Limb (tissue), 2 donors: ENCODE measurements around the gene DNM3.

Source experiments
- DNase-seq, 2 donors: peaks; one replicate each; pipeline ENCODE4 v3.0.0-alpha.2; 2016; ENCODE audit errors: extremely low spot score in 2 of 2

Gene DNM3

DNA sequence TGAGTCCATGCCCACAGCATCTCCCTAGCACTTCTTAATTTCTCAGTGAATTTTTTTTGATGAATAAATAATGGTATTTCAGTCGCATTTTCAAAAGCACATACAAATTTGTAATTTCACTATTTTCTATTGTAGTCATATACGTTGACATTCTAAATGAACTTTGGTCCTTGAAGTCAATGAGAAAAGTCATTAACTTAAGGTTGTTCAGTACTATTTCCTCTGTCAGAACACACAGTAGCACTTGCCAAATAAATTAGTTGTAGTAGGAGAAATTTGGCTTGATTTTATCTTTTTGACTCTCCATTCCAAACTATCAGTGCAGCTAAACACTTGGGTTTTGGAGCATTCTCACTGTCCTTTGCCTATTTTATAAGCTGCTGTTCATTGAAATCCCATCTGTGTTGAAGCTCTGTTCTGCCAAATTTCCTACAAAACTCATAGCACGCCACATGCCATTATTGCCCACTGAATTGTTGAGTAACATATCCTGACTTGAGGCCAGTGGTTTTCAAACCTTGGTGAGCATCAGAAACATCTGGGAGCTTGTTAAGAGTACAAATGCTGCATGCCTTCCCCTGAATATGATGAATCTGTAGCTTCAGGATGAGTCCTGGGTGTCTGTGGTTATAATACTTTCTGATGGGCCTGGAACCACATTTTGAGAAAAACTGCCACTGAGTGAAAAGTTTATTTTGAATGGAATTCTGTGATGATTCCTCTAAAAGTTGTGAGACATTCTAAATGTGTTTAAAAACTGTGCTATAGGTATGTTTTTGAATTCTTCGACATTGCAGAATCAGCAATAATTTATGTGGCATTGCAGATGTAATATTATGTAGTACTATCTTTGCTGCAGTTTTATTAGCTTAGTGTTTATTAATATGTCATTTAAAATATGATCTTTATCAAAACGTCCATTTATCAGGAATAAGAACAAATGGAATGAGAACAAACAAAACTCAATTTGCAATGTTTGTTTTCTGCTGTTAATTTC is 78.9 kb downstream of the DNM3 start:
- DNase-seq: no peak

DNA sequence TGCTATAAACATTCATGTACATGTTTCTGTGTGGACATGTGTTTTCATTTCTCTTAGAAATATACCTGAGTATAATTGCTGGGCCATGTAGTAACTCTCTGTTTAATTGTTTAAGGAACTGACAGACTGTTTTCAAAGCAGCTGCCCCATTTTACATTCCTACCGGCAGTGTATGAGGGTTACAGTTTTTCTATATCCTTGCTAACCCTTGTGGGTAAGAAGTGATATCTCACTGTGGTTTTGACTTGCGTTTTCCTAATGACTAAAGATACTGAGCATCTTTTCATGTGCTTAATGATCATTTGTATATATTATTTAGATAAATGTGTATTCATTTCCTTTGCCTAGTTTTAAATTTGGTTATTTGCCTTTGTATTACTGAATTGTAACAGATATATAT is 81.7 kb downstream of the DNM3 start:
- DNase-seq: no peak

- no peak for DNase-seq
These were observed 87.8 kb downstream of the DNM3 start for GRCh38 chr1:171929121-171929520.

GRCh38 chr1:171931752-171932151 is 90.5 kb downstream of the DNM3 start:
- DNase-seq: no peak

- no peak for DNase-seq
These were observed 93.4 kb downstream of the DNM3 start for GRCh38 chr1:171934664-171935063.

DNA sequence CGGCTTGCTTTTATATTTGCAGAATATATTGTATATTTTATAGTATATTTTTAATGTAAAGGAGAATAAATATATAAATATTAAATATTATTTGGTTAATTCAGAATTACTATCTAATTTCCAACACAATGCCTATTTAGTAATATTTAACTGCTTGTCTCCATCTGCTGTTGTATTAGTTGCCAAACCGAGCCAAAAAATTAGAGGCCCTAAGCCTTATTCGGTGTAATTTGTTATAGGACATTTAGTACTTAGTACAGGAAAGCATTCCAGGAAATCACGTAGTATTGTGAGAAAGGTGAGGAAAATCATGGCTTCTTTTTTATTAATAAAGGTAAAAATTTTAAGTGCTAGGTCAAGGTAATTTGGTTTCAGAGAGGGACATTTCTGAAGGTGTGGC is 93.8 kb downstream of the DNM3 start:
- no peak for DNase-seq

GRCh38 chr1:171935664-171936063 is 94.4 kb downstream of the DNM3 start:
- DNase-seq: no peak

DNA sequence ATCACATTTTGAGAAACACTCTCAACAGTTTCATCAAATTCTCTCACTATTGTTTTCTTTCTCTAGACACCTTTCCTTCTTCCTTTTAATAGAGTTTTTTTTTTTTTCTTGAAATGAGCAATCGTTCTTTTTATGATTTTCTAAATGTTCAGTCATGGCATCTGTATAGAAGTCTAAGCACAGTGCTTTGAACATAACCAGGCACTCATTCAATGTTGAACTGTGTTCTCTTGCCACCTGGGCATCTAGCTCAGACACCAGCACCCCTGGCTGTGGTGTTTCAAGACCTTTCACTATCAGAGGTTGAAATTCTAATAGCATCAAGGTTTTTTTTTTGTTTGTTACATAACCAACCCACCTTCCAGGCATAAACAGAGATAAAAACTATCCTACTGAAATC is 96.6 kb downstream of the DNM3 start:
- no peak for DNase-seq

GRCh38 chr1:171939740-171940139 is 98.4 kb downstream of the DNM3 start:
- DNase-seq: no peak

DNA sequence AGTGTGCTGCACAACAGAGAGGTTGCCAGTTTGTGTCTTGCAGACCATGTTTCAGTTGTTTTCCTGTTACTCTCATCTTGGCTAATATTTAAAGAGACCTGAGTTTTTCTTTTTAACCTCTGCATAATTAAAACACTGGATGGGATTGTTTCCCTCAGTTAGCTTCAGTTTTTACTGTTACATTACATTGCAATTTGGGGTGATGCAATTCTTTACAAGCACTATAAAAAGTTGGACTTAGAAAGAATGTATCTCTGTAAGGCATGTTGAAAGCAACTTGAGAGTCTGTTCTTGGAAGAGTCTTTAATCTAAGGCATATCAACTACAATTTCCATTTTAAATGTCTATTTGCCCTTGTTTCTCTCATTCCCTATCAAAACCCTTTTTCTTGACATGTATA is 99.1 kb downstream of the DNM3 start:
- no peak for DNase-seq

DNA sequence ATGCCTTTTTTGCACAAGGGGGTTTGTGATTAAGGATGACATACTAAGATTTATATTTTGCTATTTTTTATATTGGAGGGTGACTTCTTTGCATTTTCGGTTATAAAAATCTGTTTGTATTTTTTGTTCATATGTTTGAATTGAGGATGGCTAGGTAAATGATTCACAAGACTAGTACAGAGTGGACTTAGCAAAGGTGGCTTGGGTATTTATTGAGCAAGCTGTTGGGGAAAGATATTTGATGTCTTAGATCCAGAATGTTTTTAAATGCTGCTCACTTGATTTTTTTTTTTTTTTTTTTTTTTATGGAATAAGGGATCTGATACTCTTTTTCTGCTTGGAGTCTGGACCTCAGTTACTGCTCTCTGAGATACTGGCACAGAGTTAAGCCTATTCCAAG is 100.6 kb downstream of the DNM3 start:
- no peak for DNase-seq

DNA sequence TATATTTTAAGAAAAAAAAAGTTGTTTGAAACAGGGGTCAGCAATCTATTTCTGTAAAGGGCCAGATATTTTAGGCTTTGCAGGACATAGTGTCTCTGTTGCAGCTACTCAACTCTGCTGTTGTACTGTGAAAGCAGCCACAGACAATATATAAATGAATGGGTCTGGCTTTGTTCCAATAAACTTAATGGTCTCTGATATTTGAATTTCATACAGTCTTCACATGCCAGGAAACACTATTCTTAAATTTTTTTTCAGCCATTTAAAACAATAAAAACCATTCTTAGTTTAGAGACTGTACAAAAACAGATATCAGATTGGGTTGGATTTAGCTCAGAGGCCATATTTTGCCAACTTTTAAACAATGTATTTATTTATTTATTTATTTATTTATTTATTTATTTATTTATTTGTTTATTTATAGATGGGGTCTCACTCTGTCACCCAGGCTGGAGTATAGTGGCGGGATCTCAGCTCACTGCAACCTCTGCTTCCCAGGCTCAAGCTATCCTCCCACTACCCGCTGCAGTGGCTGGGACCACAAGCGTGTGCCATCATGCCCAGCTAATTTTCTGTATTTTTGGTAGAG is 102.8 kb downstream of the DNM3 start:
- DNase-seq: no peak

DNA sequence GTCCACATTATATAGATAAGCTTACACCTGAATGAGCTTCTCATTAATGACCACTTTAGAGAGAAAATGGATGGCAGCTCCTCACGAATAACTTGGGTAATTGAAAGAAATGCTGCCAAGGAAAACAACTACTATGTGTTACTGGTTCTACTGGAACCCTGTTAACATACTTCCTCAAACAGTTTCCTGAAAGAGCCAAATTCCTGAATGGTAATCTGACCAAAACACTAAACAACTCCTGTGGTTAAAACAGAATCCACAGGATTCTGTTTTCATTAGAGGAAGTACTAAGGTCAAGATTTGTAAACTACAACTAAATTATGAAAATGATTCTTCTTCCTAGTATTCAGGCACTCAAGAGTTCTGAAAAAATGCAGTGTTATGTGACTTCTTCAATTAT is 107.2 kb downstream of the DNM3 start:
- no peak for DNase-seq

DNA sequence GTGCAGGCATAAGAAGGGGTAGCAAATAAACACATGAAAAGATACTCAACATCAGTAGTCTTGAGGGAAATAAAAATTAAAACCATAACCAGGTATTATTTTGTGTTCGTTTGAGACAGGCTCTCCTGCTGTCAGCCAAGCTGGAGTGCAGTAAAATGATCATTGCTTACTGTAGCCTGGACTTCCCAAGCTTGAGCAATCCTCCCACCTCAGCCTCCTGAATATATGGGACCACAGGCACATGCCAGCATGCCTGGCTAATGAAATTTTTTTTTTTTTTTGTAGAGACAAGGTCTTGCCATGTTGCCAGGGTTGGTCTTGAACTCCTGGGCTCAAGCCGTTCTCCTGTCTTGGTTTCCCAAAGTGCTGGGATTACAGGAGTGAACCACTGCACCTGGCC is 108.0 kb downstream of the DNM3 start:
- DNase-seq: no peak

DNA sequence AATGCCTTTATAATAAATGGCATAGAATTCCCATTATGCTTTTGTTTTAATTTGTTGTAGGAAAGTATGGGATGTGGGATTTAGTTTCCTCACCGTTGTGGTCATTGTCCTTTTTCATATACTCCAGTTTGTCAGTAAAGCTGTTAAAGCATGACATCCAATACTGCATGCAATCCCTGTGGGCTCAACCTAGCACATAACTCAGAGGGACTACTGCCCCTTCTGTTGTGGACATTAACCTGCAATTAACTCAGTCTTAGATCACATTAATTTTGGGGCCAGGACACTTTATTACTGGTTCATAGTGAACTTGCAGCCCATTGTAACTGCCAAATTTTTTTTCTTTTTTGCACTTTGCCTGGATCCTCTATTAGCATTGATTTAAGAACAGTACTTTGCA is 112.5 kb downstream of the DNM3 start:
- DNase-seq: no peak

DNA sequence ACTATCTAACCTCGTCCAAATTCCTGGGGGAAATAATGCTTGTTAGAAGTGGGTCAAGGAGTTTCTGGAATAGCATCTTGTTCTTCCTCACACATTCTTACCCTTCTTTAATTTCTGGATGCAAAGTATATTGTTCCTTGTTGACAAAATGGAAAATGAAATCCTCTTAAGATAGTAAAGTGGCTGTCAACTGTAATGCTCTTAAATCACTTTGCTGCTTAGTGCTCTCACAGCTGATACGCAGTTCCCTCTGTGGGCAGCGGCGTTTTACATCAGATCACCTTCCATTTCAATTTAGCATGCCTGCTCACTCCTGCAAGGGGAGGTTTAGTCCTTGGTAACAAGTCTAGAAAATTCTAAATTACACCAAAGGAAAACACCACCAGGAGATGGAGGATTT is 113.1 kb downstream of the DNM3 start:
- no peak for DNase-seq

GRCh38 chr1:171961861-171962260 is 120.6 kb downstream of the DNM3 start:
- DNase-seq: no peak

DNA sequence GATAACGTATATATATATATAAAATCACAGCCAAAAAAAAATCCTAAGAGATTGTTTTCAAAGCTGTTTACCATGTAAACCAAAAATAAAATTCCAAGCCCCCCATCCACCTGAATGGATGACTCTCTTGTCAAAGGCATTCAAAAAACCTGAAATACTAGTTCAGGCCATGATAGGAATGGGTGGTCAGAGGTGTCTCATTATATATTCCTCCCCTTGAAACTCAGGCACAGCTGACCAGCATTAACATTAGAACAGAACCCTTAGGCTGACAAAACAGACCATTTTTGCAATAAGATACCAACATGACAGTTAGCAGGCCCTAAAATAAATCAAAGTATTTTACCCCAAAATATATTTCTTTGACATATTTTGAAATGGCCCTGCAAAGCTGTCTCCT is 122.5 kb downstream of the DNM3 start:
- no peak for DNase-seq

- DNase-seq: no peak
These were observed 124.5 kb downstream of the DNM3 start for GRCh38 chr1:171965777-171966176.

GRCh38 chr1:171966426-171967220 is 125.3 kb downstream of the DNM3 start:
- DNase-seq: no peak

GRCh38 chr1:171969226-171969625 is 127.9 kb downstream of the DNM3 start:
- DNase-seq: no peak

DNA sequence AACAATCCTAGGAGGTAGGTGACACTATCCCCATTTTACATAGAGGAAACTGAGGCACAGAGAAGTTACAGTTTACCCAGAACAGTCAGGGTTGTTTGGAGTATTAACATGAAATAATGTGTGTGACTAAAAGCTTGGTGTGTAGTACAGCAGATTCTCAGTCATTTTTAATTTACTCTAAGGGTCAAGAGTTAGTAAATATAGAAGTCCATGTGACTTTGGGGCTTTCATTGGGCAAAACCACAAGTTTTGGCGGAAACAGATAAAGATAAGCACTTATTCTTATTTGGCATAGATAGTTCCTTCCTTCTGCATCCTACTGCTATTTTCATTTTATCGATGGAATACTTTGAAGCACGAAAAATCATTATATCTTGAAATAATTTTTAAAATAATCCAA is 128.5 kb downstream of the DNM3 start:
- DNase-seq: no peak
